ENCODE results near the gene TRMU. TPM values are rescaled to one million over a fixed set of nuclear protein-coding genes. Genes with fewer than 3 reads are reported as not detected.

Gene TRMU
- total RNA-seq, 1 donor from 2014 or later, result 60.8 TPM

GRCh38 chr22:46365166-46365624 lies 29.7 kb downstream of the TRMU start:
- peaks cover 3% of the 10 kb centered on the region for H3K4me1 Mint-ChIP-seq (ENCODE audit: low read depth, unreplicated experiment)
- peaks cover 2% of the 10 kb centered on the region for H3K27me3 Mint-ChIP-seq (ENCODE audit: unreplicated experiment)
- no peak overlapping the region for H3K27ac Mint-ChIP-seq (ENCODE audit: unreplicated experiment)
- no peak for TF ChIP-seq CTCF (IDR thresholded peaks at IDR 0.05; ENCODE audit: partially characterized antibody, unreplicated experiment)
- H3K36me3 Mint-ChIP-seq (ENCODE audit: unreplicated experiment), result peaks cover 6% of the 10 kb centered on the region
- H3K9me3 Mint-ChIP-seq (ENCODE audit: unreplicated experiment), result peaks cover 4% of the 10 kb centered on the region
- no peak overlapping the region for H3K4me3 Mint-ChIP-seq (ENCODE audit: unreplicated experiment)
- no peak for DNase-seq

- Mint-ChIP-seq H3K27ac (ENCODE audit: unreplicated experiment) (no peak overlapping the region), H3K36me3 (ENCODE audit: unreplicated experiment) (no peaks in the 10 kb centered on the region), H3K27me3 (ENCODE audit: unreplicated experiment) (peaks cover 3% of the 10 kb centered on the region), H3K4me3 (ENCODE audit: unreplicated experiment) (no peak overlapping the region), H3K4me1 (ENCODE audit: low read depth, unreplicated experiment) (peaks cover 3% of the 10 kb centered on the region), H3K9me3 (ENCODE audit: unreplicated experiment) (peaks cover 1% of the 10 kb centered on the region)
- DNase-seq, result no peak
- no peak for TF ChIP-seq CTCF (IDR thresholded peaks at IDR 0.05; ENCODE audit: partially characterized antibody, unreplicated experiment)
These were observed 30.8 kb downstream of the TRMU start for GRCh38 chr22:46366327-46366731.

GRCh38 chr22:46366801-46367706 lies 31.5 kb downstream of the TRMU start:
- Mint-ChIP-seq H3K27ac (ENCODE audit: unreplicated experiment) (no peak overlapping the region), H3K27me3 (ENCODE audit: unreplicated experiment) (peaks cover 6% of the 10 kb centered on the region), H3K4me3 (ENCODE audit: unreplicated experiment) (no peak overlapping the region), H3K4me1 (ENCODE audit: low read depth, unreplicated experiment) (peaks cover 3% of the 10 kb centered on the region), H3K36me3 (ENCODE audit: unreplicated experiment) (no peaks in the 10 kb centered on the region), H3K9me3 (ENCODE audit: unreplicated experiment) (no peaks in the 10 kb centered on the region)
- DNase-seq, result no peak
- no peak for TF ChIP-seq CTCF (IDR thresholded peaks at IDR 0.05; ENCODE audit: partially characterized antibody, unreplicated experiment)

- Mint-ChIP-seq H3K4me1 (ENCODE audit: low read depth, unreplicated experiment) (no peaks in the 10 kb centered on the region), H3K9me3 (ENCODE audit: unreplicated experiment) (no peaks in the 10 kb centered on the region), H3K27me3 (ENCODE audit: unreplicated experiment) (peaks cover 6% of the 10 kb centered on the region), H3K4me3 (ENCODE audit: unreplicated experiment) (no peak overlapping the region), H3K27ac (ENCODE audit: unreplicated experiment) (no peak overlapping the region), H3K36me3 (ENCODE audit: unreplicated experiment) (no peaks in the 10 kb centered on the region)
- peak; percentile 82 for DNase-seq
- peak; percentile 71 for TF ChIP-seq CTCF (IDR thresholded peaks at IDR 0.05; ENCODE audit: partially characterized antibody, unreplicated experiment)
These were observed 32.2 kb downstream of the TRMU start for GRCh38 chr22:46367707-46368191.

GRCh38 chr22:46368422-46368821 lies 32.9 kb downstream of the TRMU start:
- no peak for DNase-seq
- H3K27ac Mint-ChIP-seq (ENCODE audit: unreplicated experiment), result no peak overlapping the region
- no peaks in the 10 kb centered on the region for H3K36me3 Mint-ChIP-seq (ENCODE audit: unreplicated experiment)
- no peaks in the 10 kb centered on the region for H3K4me1 Mint-ChIP-seq (ENCODE audit: low read depth, unreplicated experiment)
- H3K9me3 Mint-ChIP-seq (ENCODE audit: unreplicated experiment), result no peaks in the 10 kb centered on the region
- no peak for TF ChIP-seq CTCF (IDR thresholded peaks at IDR 0.05; ENCODE audit: partially characterized antibody, unreplicated experiment)
- peaks cover 6% of the 10 kb centered on the region for H3K27me3 Mint-ChIP-seq (ENCODE audit: unreplicated experiment)
- H3K4me3 Mint-ChIP-seq (ENCODE audit: unreplicated experiment), result no peak overlapping the region

Data from glutamatergic neuron (in vitro differentiated cells).